Measurements from ENCODE around the gene BMERB1.

Gene BMERB1

DNA sequence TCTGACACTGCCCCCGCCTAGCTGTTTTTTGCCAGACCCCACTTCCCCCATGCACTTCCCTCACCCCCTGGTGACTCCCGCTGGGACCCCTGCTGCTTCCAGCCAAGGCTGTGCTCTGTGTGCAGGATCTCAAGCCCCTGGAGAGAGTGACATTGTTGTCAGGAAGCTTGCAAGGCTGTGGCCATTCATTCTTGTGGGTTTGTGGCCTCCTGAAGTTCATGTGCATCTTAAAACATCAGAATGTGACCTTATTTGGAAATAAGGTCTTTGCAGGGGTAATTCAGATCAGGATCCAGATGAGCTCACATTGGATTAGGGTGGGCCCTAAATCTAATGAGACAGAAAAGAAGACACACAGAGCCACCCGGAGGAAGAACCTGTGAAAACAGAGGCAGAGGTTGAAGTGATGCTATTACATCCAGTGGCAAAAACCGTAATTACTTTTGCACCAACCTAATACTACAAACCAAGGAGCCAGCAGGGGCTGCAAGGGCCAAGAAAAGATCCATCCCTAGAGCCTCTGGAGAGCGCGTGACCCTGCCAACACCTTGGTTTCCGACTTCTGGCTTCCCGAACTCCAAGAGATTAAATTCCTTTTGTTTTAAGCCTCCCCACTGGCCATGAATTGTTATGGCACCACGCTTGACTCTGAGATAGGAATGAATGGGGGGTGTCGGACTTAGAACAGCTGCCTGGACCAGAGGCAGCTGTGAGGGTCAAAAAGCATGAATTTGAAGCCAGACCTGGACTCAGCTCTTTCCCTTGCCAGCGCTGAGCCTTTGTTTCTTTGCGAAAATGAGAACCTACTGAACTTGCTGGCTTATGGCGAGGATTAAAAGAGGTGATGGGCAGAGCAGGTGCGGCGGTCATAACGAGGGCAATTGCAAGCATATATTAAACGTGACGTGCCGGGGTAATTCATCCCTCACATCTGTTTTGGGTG is 75.5 kb downstream of the BMERB1 start:
- peak; percentile 10 for DNase-seq (ENCODE audit: extremely low read depth, low read depth)
- TF ChIP-seq CTCF (IDR thresholded peaks at IDR 0.05; ENCODE audit: low read depth, low read length): no peak

GRCh38 chr16:15510992-15511391 is 76.6 kb downstream of the BMERB1 start:
- no peak for TF ChIP-seq CTCF (IDR thresholded peaks at IDR 0.05; ENCODE audit: low read depth, low read length)
- DNase-seq (ENCODE audit: extremely low read depth, low read depth): no peak

DNA sequence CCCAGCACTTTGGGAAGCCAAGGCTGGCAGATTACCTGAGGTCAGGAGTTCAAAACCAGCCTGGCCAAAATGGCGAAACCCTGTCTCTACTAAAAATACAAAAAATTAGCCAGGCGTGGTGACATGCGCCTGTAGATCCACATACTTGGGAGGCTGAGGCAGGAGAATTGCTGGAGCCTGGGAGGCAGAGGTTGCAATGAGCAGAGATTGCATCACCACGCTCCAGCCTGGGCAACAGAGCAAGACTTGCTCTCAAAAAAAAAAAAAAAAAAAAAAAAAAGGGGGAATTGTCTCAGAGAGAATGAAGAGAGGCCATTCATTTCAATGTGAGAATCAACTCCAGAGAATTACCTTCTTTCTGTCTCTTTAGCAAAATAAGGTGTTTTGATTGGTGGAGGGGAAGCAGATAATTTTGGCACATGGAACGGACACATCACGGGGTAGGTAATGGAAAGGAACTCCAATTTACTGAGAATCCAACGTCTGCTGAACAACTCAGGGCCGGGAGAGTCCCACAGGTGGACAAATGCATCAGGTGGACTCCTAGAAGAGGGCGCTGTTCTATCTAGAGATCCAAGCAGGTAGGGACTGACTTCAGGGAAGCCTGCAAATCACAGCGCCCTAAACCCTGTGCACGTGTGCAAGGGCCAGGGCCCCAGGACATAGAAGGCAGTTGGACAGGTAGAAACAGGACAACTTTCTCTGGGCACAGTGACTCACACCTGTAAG is 77.5 kb downstream of the BMERB1 start:
- TF ChIP-seq CTCF (IDR thresholded peaks at IDR 0.05; ENCODE audit: low read depth, low read length): no peak
- DNase-seq (ENCODE audit: extremely low read depth, low read depth): no peak

GRCh38 chr16:15513156-15513555 is 78.8 kb downstream of the BMERB1 start:
- TF ChIP-seq CTCF (IDR thresholded peaks at IDR 0.05; ENCODE audit: low read depth, low read length): no peak
- DNase-seq (ENCODE audit: extremely low read depth, low read depth): no peak

GRCh38 chr16:15515992-15516391 is 81.6 kb downstream of the BMERB1 start:
- no peak for DNase-seq (ENCODE audit: extremely low read depth, low read depth)
- no peak for TF ChIP-seq CTCF (IDR thresholded peaks at IDR 0.05; ENCODE audit: low read depth, low read length)

DNA sequence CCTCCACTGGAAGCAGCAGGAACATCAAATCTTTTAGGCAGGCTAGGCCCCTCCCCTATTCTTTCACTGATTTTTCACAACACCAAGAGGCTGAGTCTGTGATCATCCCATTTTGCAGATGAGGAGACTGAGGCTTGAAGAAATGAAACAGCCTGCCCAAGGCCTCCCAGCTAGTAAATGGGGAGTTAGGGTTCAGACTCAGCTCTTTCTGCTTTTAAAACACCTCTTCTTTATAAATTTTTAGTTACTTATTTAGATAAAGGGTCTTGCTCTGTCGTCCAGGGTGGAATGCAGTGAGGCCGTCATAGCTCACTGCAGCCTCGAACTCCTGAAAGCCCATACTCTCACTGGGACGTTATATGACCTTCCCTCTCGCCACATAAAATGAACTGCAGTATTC is 82.2 kb downstream of the BMERB1 start:
- TF ChIP-seq CTCF (IDR thresholded peaks at IDR 0.05; ENCODE audit: low read depth, low read length): no peak
- DNase-seq (ENCODE audit: extremely low read depth, low read depth): no peak
